T47D (cell line): Measurements from ENCODE around the gene TAS2R16.
A peak's percentile ranks its signal among the peaks of the same experiment; 100 is the strongest.

Source experiments
- DNase-seq, 2 experiments: peaks; one replicate each; pipeline versions ENCODE4 v3.0.0 to v3.0.0-alpha.2; 2011 to 2012; ENCODE audit warnings: low read depth in 1 of 2, low spot score in 1 of 2
- JUND ChIP-seq: IDR thresholded peaks from 2 replicates; pipeline ENCODE4 v1.6.1; 2012; ENCODE audit warnings: low read depth
- in situ Hi-C: cut with HindIII; loops from 2 replicates; pipeline ENCODE4 v1.10.0; 2016; ENCODE audit warnings: low sequenced_read_pairs, low pct_unique_long_range_greater_than_20kb

Gene TAS2R16

GRCh38 chr7:123004931-123005330 lies 9.4 kb upstream of the TAS2R16 start:
- TF ChIP-seq JUND = no peak
- in situ Hi-C loops = no loop called here
- no peak for DNase-seq

- no peak for TF ChIP-seq JUND
- in situ Hi-C loops = no loop called here
- DNase-seq = no peak
Observed at GRCh38 chr7:123003539-123004126, 8.1 kb upstream of the TAS2R16 start.

GRCh38 chr7:122989577-122989976 lies 5.9 kb downstream of the TAS2R16 start:
- no peak for TF ChIP-seq JUND
- DNase-seq = no peak
- in situ Hi-C loops = no loop called here

- DNase-seq = no peak
- TF ChIP-seq JUND = no peak
- in situ Hi-C loops = no loop called here
Observed at GRCh38 chr7:122989041-122989440, 6.5 kb downstream of the TAS2R16 start.

GRCh38 chr7:122988333-122988732 lies 7.2 kb downstream of the TAS2R16 start:
- no peak for DNase-seq
- TF ChIP-seq JUND = no peak
- in situ Hi-C loops = no loop called here

GRCh38 chr7:122987463-122987862 lies 8.0 kb downstream of the TAS2R16 start:
- in situ Hi-C loops = no loop called here
- no peak for TF ChIP-seq JUND
- no peak for DNase-seq

GRCh38 chr7:122984021-122984420 lies 11.5 kb downstream of the TAS2R16 start:
- peak in 1 of 2 experiments; percentile 3 for DNase-seq
- no peak for TF ChIP-seq JUND
- in situ Hi-C loops = no loop called here

- no peak for DNase-seq
- in situ Hi-C loops = no loop called here
- no peak for TF ChIP-seq JUND
Observed at GRCh38 chr7:122983261-122983660, 12.2 kb downstream of the TAS2R16 start.

- in situ Hi-C loops = no loop called here
- DNase-seq = no peak
- no peak for TF ChIP-seq JUND
Observed at GRCh38 chr7:122975341-122975740, 20.2 kb downstream of the TAS2R16 start.

GRCh38 chr7:122974229-122974628 lies 21.3 kb downstream of the TAS2R16 start:
- DNase-seq = no peak
- in situ Hi-C loops = no loop called here
- TF ChIP-seq JUND = no peak

GRCh38 chr7:122972056-122972455 lies 23.4 kb downstream of the TAS2R16 start:
- DNase-seq = no peak
- in situ Hi-C loops = no loop called here
- no peak for TF ChIP-seq JUND

- in situ Hi-C loops = no loop called here
- DNase-seq = peak; percentile 15 to 69
- peak; percentile 51; the same call in 1 of the 2 replicates for TF ChIP-seq JUND
Observed at GRCh38 chr7:122970740-122971725, 24.5 kb downstream of the TAS2R16 start.

GRCh38 chr7:122968389-122968788 lies 27.1 kb downstream of the TAS2R16 start:
- in situ Hi-C loops = no loop called here
- no peak for TF ChIP-seq JUND
- no peak for DNase-seq
